Calu3 (cell line): ENCODE results near the gene OR52E5. TPM values are rescaled to one million over a fixed set of nuclear protein-coding genes. Genes with fewer than 3 reads are reported as not detected.

Source experiments
- Bru-seq: library from RNA; stranded (reverse); fragments of 400-500 nt; gene quantifications from one replicate; lab custom pipeline; 2021; lab: Mats Ljungman, UMichigan
- BruChase-seq, 2 experiments: library from RNA; stranded (reverse); fragments of 400-500 nt; gene quantifications; one replicate each; lab custom pipeline; 2021; lab: Mats Ljungman, UMichigan
- BruUV-seq: library from RNA; stranded (reverse); fragments of 400-500 nt; replicated peaks from 2 replicates; lab custom pipeline; 2021; lab: Mats Ljungman, UMichigan
- CTCF ChIA-PET: fragments of 300-600 bp; sonication (Branson Sonifier 250); formaldehyde crosslinking; loops from one replicate; lab custom pipeline; 2022; ENCODE audit warnings: antibody characterized with exemption; lab: Charles Lee
- DNase-seq: peaks from one replicate; pipeline ENCODE4 v3.0.0; 2022
- H3K27ac Mint-ChIP-seq: one replicate; pipeline ENCODE4 v1.8.0; 2022; ENCODE audit warnings: mixed read lengths; ENCODE audit not compliant: unreplicated experiment
- H3K27me3 Mint-ChIP-seq: one replicate; pipeline ENCODE4 v1.8.0; 2022; ENCODE audit warnings: mixed read lengths; ENCODE audit not compliant: unreplicated experiment
- H3K36me3 Mint-ChIP-seq: one replicate; pipeline ENCODE4 v1.8.0; 2022; ENCODE audit warnings: mild to moderate bottlenecking, moderate library complexity, mixed read lengths; ENCODE audit not compliant: insufficient read depth, unreplicated experiment
- H3K4me1 Mint-ChIP-seq: one replicate; pipeline ENCODE4 v1.8.0; 2022; ENCODE audit warnings: mild to moderate bottlenecking, low read depth, mixed read lengths; ENCODE audit not compliant: unreplicated experiment
- H3K4me3 Mint-ChIP-seq: one replicate; pipeline ENCODE4 v1.8.0; 2022; ENCODE audit warnings: mild to moderate bottlenecking, low read depth, moderate library complexity, mixed read lengths; ENCODE audit not compliant: unreplicated experiment
- H3K9me3 Mint-ChIP-seq: one replicate; pipeline ENCODE4 v1.8.0; 2022; ENCODE audit warnings: low read depth, mixed read lengths; ENCODE audit not compliant: unreplicated experiment
- intact Hi-C: fragments of 100-400 bp; cut with micrococcal nuclease; formaldehyde crosslinking; loops from one replicate; pipeline ENCODE4 v1.10.0; 2022; ENCODE audit not compliant: unreplicated experiment
- long read RNA-seq: library from polyadenylated mRNA; stranded (forward); transcript quantifications from one replicate; pipeline ENCODE4 v2.0.0, GENCODE V29; 2022
- total RNA-seq: library from RNA; stranded (reverse); gene quantifications from 2 replicates; pipeline ENCODE4 v1.2.3, GENCODE V29; 2022
- TF ChIP-seq, protein P1 (sequence below): fragments of 200-600 bp; IDR thresholded peaks from one replicate; pipeline ENCODE4 v1.8.0; 2022; ENCODE audit warnings: antibody characterized with exemption; ENCODE audit not compliant: unreplicated experiment

The OR52E5 gene
- total RNA-seq (not detected in 2 replicates), Bru-seq, nascent RNA (not detected), BruChase-seq, experiment 1, labeled RNA remaining after a 6-hour chase (not detected), BruChase-seq, experiment 2, labeled RNA remaining after a 2-hour chase (not detected)
- long read RNA-seq, result 0 reads

DNA sequence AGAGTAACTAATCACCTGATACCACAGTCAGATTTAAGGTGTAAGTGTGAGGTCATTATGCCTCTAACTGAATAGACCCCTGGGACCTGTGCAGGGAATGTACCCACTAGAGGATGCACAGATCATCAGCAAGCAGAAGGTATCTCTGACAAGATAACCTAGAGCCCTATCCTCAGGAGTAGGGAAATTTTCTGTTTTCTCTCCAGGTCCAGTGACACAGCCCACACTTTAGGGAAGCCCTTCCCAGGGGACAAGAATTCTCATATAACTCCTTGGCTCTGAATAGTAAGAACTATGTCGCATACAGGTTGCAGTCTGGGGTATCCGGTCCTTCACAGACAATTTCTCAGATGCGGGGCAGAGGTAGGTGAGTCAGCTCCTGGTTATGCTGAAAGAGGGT, at the start of gene OR52E5:
Gene OR52E5 (plus strand): TSS at position 301 of the 400 bp plus-strand sequence. CDS start 7,569 bp downstream, outside the sequence.
- DNase-seq, result no peak
- CTCF ChIA-PET, result no interaction called here
- H3K27me3 Mint-ChIP-seq, result peaks cover 21% of the 10 kb centered on the region
- H3K9me3 Mint-ChIP-seq, result no peaks in the 10 kb centered on the region
- no TSS peak for BruUV-seq
- intact Hi-C loops, result loop anchor here (5.0 to 10.0 kb wide), 5 partner anchors 291 to 771 kb away; partner anchors contain the start of gene OR51V1
- no peak within 1 kb of the TSS for H3K27ac Mint-ChIP-seq
- TF ChIP-seq, protein P1, sequence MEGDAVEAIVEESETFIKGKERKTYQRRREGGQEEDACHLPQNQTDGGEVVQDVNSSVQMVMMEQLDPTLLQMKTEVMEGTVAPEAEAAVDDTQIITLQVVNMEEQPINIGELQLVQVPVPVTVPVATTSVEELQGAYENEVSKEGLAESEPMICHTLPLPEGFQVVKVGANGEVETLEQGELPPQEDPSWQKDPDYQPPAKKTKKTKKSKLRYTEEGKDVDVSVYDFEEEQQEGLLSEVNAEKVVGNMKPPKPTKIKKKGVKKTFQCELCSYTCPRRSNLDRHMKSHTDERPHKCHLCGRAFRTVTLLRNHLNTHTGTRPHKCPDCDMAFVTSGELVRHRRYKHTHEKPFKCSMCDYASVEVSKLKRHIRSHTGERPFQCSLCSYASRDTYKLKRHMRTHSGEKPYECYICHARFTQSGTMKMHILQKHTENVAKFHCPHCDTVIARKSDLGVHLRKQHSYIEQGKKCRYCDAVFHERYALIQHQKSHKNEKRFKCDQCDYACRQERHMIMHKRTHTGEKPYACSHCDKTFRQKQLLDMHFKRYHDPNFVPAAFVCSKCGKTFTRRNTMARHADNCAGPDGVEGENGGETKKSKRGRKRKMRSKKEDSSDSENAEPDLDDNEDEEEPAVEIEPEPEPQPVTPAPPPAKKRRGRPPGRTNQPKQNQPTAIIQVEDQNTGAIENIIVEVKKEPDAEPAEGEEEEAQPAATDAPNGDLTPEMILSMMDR, result no peak
- no peaks in the 10 kb centered on the region for H3K36me3 Mint-ChIP-seq
- no peaks in the 10 kb centered on the region for H3K4me1 Mint-ChIP-seq
- H3K4me3 Mint-ChIP-seq, result no peak within 1 kb of the TSS

DNA sequence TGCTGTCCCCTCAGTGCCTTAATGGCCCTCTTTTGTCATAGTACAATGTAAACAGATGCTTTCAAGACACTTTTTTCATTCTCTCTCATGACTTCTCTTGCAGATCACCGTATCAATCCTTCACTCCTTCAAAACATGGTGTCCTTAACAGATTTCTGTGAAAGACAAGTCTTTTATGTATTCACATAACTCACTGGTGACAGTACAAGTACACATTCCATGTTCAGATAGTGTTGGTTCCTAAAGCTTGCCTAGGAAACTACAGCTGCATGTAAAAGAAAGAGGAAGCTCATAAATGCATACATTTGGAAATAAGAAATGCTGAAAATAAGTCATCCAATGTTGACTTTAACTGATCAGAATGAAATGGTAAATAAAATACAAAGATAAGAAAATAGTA, 46.3 kb upstream of the OR52E5 start:
- intact Hi-C loops, result no loop called here
- Mint-ChIP-seq H3K27ac (no peak overlapping the region), H3K27me3 (no peaks in the 10 kb centered on the region), H3K4me1 (no peaks in the 10 kb centered on the region), H3K9me3 (peaks cover 2% of the 10 kb centered on the region), H3K4me3 (no peak overlapping the region), H3K36me3 (no peaks in the 10 kb centered on the region)
- CTCF ChIA-PET, result no interaction called here
- no peak for DNase-seq
- TF ChIP-seq, protein P1, result no peak
- no TSS peak for BruUV-seq

DNA sequence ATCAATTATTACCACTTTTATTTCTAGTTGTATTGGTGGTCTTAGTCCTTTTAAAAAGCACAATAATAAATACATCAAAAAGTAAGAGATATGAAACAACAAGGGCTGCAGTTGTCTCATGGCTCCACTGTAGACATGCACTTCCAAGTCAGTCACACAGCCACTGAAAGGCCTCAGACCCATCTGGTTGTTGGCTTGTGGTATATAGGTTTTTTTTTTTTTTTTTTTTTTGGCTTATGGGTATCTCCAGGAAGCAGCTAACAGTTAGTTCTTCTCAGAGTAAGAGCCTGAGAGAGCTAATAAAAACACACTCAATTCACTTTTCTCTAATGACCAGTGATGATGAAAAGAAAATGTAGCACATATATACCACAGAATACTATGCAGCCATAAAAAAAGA, 45.3 kb upstream of the OR52E5 start:
- no peaks in the 10 kb centered on the region for H3K4me1 Mint-ChIP-seq
- CTCF ChIA-PET, result no interaction called here
- intact Hi-C loops, result no loop called here
- no peaks in the 10 kb centered on the region for H3K36me3 Mint-ChIP-seq
- no TSS peak for BruUV-seq
- H3K27me3 Mint-ChIP-seq, result no peaks in the 10 kb centered on the region
- peaks cover 2% of the 10 kb centered on the region for H3K9me3 Mint-ChIP-seq
- H3K27ac Mint-ChIP-seq, result no peak overlapping the region
- TF ChIP-seq, protein P1, result no peak
- no peak for DNase-seq
- H3K4me3 Mint-ChIP-seq, result no peak overlapping the region

DNA sequence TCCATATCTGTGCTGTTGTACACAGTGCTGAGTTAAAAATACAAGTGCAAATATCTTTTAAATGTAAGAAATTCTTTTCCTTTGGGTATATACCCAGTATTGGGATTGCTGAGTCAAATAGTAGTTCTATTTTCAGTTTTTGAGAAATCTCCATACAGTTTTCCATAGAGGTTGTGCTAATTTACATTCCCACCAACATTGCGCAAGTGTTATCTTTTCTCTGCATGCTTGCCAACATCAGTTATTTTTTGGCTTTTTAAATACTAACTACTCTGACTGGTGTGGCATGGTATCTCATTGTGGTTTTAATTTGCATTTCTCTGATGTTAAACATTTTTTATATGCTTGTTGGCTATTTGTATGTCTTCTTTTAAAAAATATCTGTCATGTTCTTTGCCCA, 42.0 kb upstream of the OR52E5 start:
- intact Hi-C loops, result no loop called here
- Mint-ChIP-seq H3K9me3 (peaks cover 6% of the 10 kb centered on the region), H3K36me3 (no peaks in the 10 kb centered on the region), H3K4me1 (no peaks in the 10 kb centered on the region), H3K4me3 (no peak overlapping the region), H3K27ac (no peak overlapping the region), H3K27me3 (no peaks in the 10 kb centered on the region)
- CTCF ChIA-PET, result no interaction called here
- no peak for DNase-seq
- TF ChIP-seq, protein P1, result no peak
- BruUV-seq, result no TSS peak
